H1 (cell line): ENCODE results near the gene GAS7. TPM values are rescaled to one million over a fixed set of nuclear protein-coding genes. Genes with fewer than 3 reads are reported as not detected.

Source experiments
- HDAC2 ChIP-seq, 2 experiments: fragments of 300-600 bp in 1 of 2; sonication (generic) in 1 of 2; IDR thresholded peaks; 2 replicates each; pipeline ENCODE4 v1.6.1; 2011 to 2012; ENCODE audit warnings: low read depth in 2 of 2, low read length in 2 of 2, mild to moderate bottlenecking in 2 of 2, moderate library complexity in 2 of 2, borderline replicate concordance in 1 of 2, inconsistent platforms in 1 of 2
- HDAC6 ChIP-seq: IDR thresholded peaks from one replicate; pipeline ENCODE4 v1.7.1; 2012; ENCODE audit warnings: low read depth, mild to moderate bottlenecking, inconsistent platforms, low read length, moderate library complexity
- RBBP5 ChIP-seq: IDR thresholded peaks from 2 replicates; pipeline ENCODE4 v1.7.1; 2012; ENCODE audit warnings: low read depth, mild to moderate bottlenecking, inconsistent platforms, low read length, moderate library complexity, borderline replicate concordance
- polyA plus RNA-seq, 7 experiments: library from polyadenylated mRNA; depleted of rRNA in 3 of 7; stranded (reverse) in 5 of 7; unstranded in 2 of 7; fragments of >200 nt in 5 of 7; fragments of 200-250 nt in 2 of 7; gene quantifications; 1 replicate in 5 of 7; 2 replicates in 1 of 7; 4 replicates in 1 of 7; pipeline versions ENCODE4 v1.2.1 to v1.2.3, GENCODE V29; 2011 to 2013; ENCODE audit warnings: missing spikeins in 2 of 7, mixed read lengths in 2 of 7
- total RNA-seq: library from RNA; stranded (reverse); fragmentation: NEBNext Ultra II Directional; extraction: Animal tissue kit (Norgen Biotek cat#: 25700); gene quantifications from 2 replicates; pipeline ENCODE4 v1.2.1, GENCODE V29; 2021
- TF ChIP-seq, protein P1 (sequence below): fragments of 300-600 bp; sonication (generic); IDR thresholded peaks from 2 replicates; pipeline ENCODE4 v1.7.1; 2012; ENCODE audit warnings: low read length, moderate library complexity, mild to moderate bottlenecking, inconsistent platforms; ENCODE audit not compliant: insufficient replicate concordance
- TF ChIP-seq, protein P2 (sequence below): IDR thresholded peaks from 2 replicates; pipeline ENCODE4 v1.6.1; 2012; ENCODE audit warnings: low read length, inconsistent platforms

GAS7 gene
- total and polyA plus RNA-seq, 2 of the 8 experiments (the other 6 are each of a cell fraction or from before 2014, with no cell fraction given): 5.0 to 14.5 TPM

DNA sequence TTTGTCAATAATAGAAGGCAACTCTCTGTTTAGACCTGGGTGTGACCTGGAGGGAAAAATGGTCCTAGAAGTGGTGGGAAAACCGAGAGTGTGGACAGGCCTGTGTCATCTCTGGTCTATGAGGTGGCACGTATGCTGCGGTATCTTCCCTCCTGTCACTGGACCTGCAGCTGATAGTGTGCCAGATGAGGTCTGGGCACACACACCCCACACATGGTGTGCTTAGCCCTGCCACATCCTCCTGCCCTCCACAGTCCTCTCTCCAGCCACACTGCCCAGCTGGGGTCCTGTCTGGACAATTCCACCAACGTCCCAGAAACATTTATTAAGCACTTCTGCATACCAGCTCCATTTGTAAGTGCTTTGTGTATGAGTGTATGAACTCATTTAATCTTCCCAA, 335.5 kb downstream of the GAS7 start (continued):
- TF ChIP-seq, protein P1, sequence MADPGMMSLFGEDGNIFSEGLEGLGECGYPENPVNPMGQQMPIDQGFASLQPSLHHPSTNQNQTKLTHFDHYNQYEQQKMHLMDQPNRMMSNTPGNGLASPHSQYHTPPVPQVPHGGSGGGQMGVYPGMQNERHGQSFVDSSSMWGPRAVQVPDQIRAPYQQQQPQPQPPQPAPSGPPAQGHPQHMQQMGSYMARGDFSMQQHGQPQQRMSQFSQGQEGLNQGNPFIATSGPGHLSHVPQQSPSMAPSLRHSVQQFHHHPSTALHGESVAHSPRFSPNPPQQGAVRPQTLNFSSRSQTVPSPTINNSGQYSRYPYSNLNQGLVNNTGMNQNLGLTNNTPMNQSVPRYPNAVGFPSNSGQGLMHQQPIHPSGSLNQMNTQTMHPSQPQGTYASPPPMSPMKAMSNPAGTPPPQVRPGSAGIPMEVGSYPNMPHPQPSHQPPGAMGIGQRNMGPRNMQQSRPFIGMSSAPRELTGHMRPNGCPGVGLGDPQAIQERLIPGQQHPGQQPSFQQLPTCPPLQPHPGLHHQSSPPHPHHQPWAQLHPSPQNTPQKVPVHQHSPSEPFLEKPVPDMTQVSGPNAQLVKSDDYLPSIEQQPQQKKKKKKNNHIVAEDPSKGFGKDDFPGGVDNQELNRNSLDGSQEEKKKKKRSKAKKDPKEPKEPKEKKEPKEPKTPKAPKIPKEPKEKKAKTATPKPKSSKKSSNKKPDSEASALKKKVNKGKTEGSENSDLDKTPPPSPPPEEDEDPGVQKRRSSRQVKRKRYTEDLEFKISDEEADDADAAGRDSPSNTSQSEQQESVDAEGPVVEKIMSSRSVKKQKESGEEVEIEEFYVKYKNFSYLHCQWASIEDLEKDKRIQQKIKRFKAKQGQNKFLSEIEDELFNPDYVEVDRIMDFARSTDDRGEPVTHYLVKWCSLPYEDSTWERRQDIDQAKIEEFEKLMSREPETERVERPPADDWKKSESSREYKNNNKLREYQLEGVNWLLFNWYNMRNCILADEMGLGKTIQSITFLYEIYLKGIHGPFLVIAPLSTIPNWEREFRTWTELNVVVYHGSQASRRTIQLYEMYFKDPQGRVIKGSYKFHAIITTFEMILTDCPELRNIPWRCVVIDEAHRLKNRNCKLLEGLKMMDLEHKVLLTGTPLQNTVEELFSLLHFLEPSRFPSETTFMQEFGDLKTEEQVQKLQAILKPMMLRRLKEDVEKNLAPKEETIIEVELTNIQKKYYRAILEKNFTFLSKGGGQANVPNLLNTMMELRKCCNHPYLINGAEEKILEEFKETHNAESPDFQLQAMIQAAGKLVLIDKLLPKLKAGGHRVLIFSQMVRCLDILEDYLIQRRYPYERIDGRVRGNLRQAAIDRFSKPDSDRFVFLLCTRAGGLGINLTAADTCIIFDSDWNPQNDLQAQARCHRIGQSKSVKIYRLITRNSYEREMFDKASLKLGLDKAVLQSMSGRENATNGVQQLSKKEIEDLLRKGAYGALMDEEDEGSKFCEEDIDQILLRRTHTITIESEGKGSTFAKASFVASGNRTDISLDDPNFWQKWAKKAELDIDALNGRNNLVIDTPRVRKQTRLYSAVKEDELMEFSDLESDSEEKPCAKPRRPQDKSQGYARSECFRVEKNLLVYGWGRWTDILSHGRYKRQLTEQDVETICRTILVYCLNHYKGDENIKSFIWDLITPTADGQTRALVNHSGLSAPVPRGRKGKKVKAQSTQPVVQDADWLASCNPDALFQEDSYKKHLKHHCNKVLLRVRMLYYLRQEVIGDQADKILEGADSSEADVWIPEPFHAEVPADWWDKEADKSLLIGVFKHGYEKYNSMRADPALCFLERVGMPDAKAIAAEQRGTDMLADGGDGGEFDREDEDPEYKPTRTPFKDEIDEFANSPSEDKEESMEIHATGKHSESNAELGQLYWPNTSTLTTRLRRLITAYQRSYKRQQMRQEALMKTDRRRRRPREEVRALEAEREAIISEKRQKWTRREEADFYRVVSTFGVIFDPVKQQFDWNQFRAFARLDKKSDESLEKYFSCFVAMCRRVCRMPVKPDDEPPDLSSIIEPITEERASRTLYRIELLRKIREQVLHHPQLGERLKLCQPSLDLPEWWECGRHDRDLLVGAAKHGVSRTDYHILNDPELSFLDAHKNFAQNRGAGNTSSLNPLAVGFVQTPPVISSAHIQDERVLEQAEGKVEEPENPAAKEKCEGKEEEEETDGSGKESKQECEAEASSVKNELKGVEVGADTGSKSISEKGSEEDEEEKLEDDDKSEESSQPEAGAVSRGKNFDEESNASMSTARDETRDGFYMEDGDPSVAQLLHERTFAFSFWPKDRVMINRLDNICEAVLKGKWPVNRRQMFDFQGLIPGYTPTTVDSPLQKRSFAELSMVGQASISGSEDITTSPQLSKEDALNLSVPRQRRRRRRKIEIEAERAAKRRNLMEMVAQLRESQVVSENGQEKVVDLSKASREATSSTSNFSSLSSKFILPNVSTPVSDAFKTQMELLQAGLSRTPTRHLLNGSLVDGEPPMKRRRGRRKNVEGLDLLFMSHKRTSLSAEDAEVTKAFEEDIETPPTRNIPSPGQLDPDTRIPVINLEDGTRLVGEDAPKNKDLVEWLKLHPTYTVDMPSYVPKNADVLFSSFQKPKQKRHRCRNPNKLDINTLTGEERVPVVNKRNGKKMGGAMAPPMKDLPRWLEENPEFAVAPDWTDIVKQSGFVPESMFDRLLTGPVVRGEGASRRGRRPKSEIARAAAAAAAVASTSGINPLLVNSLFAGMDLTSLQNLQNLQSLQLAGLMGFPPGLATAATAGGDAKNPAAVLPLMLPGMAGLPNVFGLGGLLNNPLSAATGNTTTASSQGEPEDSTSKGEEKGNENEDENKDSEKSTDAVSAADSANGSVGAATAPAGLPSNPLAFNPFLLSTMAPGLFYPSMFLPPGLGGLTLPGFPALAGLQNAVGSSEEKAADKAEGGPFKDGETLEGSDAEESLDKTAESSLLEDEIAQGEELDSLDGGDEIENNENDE: no peak
- TF ChIP-seq RBBP5 (no peak), HDAC6 (no peak), HDAC2 (IDR thresholded peaks at IDR 0.05; ENCODE audit: borderline replicate concordance in 1 of 2, low read depth in 2 of 2, low read length in 2 of 2) (no peak)
- TF ChIP-seq, protein P2, sequence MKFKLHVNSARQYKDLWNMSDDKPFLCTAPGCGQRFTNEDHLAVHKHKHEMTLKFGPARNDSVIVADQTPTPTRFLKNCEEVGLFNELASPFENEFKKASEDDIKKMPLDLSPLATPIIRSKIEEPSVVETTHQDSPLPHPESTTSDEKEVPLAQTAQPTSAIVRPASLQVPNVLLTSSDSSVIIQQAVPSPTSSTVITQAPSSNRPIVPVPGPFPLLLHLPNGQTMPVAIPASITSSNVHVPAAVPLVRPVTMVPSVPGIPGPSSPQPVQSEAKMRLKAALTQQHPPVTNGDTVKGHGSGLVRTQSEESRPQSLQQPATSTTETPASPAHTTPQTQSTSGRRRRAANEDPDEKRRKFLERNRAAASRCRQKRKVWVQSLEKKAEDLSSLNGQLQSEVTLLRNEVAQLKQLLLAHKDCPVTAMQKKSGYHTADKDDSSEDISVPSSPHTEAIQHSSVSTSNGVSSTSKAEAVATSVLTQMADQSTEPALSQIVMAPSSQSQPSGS: no peak
- TF ChIP-seq, all 59 proteins: peak for 0
